Measurements from ENCODE around the gene GART. TPM values are rescaled to one million over a fixed set of nuclear protein-coding genes. Genes with fewer than 3 reads are reported as not detected.

GART gene
- total RNA-seq (10 to 100 TPM; 53.7 to 60.6 TPM), polyA plus RNA-seq (10 to 100 TPM; 13.6 to 28.8 TPM)
- long read RNA-seq, donor 1, transcript GART-203 (22 exons, 3,341 nt), result minor isoform, 21 of 135 reads
- long read RNA-seq, donor 1, transcript GART-201 (11 exons, 2,149 nt), result major isoform, 43 of 135 reads
- long read RNA-seq, donor 1, partial matches to known transcripts, result 50 of 135 reads
- long read RNA-seq, donor 1, other reads (novel, unspliced or antisense), result 21 of 135 reads
- long read RNA-seq, donor 2, transcript GART-203 (22 exons, 3,341 nt), result major isoform, 11 of 31 reads
- long read RNA-seq, donor 2, partial matches to known transcripts, result 13 of 31 reads
- long read RNA-seq, donor 2, other reads (novel, unspliced or antisense), result 4 of 31 reads

DNA sequence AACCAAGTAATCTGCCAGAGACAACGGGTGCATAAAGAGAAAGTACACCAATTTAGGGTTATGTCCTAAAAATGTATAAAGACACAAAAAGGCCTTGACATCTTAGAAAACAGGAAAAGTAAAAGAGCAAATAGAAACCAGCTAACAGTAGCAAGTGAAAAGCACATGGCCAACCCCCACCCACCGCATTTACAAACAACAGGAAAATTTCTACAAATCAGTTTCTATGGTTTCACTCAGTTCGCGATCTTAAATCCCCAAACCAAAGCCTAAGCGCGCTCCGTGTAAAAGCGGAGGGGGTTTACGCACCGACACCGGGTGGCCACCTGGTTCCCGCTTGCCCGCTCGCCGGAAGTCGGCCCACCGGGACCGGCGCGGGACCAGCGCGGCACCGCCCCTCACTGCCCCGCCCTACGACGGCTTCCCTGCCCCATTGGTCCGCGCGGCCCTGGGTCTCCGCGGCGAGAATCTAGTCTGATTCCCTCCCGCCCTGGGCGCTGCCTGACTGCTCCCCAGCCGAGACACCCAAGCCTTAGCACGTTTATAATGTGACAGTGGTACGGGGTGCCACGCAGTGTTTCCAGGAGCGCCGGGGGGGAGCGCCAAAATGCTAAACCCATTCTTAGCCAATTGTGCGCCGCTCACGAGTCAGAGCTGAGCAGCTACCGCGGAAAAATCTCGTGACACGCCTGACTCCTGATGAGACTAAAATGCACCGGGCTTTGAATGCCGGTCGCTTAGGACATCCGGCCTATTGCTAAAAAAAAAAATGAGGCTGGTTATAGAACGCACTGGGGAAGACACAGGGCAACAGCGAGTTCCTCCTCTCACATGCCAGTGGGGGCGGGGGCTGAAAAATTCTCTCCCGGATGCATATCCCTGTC, at the start of gene GART:
TSS of gene GART (minus strand) at position 362 of the 884 bp plus-strand sequence. CDS start 2,802 bp downstream, outside the sequence.
- Histone ChIP-seq H3K27me3 (ENCODE audit: control insufficient read depth in 1 of 2, insufficient read depth in 2 of 2, low read length in 1 of 2) (no peaks in the 10 kb centered on the region), H3K4me3 (ENCODE audit: low read length in 2 of 2) (peak within 1 kb of the TSS; percentile 97 to 100), H3K27ac (ENCODE audit: low read depth in 1 of 2, low read length in 2 of 2) (peak within 1 kb of the TSS; percentile 88 to 96), H3K4me1 (ENCODE audit: control insufficient read depth in 1 of 2, insufficient read depth in 2 of 2, low read length in 2 of 2) (no peaks in the 10 kb centered on the region), H3K9me3 (ENCODE audit: control insufficient read depth, low read length) (no peaks in the 10 kb centered on the region), H3K36me3 (ENCODE audit: control insufficient read depth in 1 of 2, insufficient read depth in 2 of 2, low read length in 1 of 2) (no peaks in the 10 kb centered on the region)
- DNase-seq (peak; percentile 89 to 94), ATAC-seq (ENCODE audit: low FRiP score) (peak; percentile 95)
- 0% methylated on average over 54 to 56 of the region's 56 CpGs for WGBS, 2 donors
- intact Hi-C loops (cut with DNase I), result loop anchor here in 1 of 2 donors (2.0 kb wide), 1 partner anchor 47 kb away; the partner anchor contains the start of gene DONSON

DNA sequence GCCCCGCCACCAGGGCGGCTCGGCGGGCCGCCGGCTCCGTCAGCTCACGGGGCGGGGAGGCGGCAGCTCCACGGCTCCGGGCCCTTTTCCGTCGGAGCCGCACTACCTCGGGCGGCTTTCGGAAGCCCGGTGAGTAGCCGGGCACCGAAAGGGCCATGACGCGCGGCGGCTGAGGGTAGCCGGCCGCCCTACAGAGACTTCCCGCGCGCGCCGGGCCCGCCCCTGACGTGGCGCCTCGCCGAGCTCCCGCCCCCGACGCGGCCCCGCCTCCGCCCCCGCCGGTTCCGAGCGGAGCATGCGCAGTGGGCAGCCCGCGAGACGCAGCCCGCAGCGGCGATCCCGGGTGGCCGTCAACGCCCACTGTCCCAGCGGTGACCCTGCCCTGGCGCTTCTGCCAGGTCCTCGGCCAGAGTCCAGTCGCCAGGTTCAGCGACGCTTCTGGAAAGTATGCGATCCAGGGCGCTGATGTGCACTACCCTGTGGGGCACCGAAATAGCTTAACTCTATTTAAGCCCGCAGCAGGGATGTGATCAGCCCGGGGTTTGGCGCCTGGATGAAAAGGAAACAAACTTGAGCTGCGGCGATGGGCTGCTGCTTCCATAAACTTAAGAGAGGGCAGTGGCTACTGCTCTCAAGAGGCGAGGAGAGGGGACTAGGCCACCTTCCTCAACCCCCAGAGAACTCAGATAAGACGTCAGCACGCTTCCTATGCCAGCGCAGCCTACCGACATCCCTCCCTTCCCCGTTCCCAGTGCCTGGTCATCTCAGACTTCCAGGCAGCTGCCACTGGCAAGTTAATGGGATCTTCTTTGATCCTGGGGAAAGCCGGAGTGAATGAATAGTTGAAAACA, 46.8 kb upstream of the GART start, which contains the start of gene DONSON:
TSS of gene DONSON (minus strand) at position 200 of the 851 bp plus-strand sequence. CDS start at position 157, 43 bp downstream.
- H3K27ac ChIP-seq (ENCODE audit: low read depth in 1 of 2, low read length in 2 of 2), result peak within 1 kb of the TSS; percentile 47 to 82
- H3K36me3 ChIP-seq (ENCODE audit: control insufficient read depth in 1 of 2, insufficient read depth in 2 of 2, low read length in 1 of 2), result no peaks in the 10 kb centered on the region
- DNase-seq, result peak; percentile 92 to 97
- peak within 1 kb of the TSS; percentile 89 for H3K4me3 ChIP-seq (ENCODE audit: low read length in 2 of 2)
- H3K4me1 ChIP-seq (ENCODE audit: control insufficient read depth in 1 of 2, insufficient read depth in 2 of 2, low read length in 2 of 2), result no peaks in the 10 kb centered on the region
- H3K9me3 ChIP-seq (ENCODE audit: control insufficient read depth, low read length), result no peaks in the 10 kb centered on the region
- WGBS, 2 donors, result 0% methylated on average over 57 to 78 of the region's 78 CpGs
- intact Hi-C loops (cut with DNase I), result loop anchor here in 1 of 2 donors (2.0 kb wide), 2 partner anchors 46 to 54 kb away; partner anchors contain the start of genes GART, ITSN1 and SON
- no peaks in the 10 kb centered on the region for H3K27me3 ChIP-seq (ENCODE audit: control insufficient read depth in 1 of 2, insufficient read depth in 2 of 2, low read length in 1 of 2)
- ATAC-seq (ENCODE audit: low FRiP score), result peak; percentile 96

DNA sequence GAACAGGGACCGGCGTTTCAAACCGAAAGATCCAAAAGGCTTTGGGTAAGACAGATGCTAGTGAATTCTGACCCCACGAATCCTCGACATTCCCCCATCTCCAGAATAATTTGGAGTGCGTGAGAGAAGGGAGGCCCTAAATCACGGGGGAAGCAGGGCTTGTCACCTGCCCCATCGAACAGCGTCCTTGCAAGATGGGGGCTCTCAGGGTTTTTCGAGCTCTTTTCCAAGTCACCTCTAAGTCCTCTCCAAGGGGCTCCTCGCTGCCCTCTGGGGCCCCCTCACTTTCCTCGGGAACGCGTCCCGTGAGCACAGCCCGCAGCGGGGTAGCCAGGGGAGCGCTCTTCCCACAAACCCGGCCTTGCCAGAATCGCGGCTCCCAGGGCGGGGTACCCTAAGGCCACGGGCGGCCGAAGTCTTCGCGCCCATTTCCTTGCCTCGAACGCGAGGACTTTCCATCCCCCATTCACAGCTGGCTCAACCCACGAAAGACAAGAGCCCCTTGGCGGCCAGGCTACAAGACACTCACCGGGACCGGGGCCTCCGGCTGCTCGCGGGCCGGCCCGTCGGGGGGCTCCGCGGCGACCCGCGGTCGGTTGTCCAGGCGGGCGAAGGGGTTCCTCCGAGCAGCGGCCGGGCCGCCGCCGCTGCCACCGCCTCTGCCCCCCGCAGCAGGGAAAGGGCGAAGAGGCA, 46.0 kb upstream of the GART start:
- DNase-seq, result peak; percentile 63 to 83
- Histone ChIP-seq H3K27ac (ENCODE audit: low read depth in 1 of 2, low read length in 2 of 2) (peak overlapping the region in 1 of 2 donors; percentile 82), H3K9me3 (ENCODE audit: control insufficient read depth, low read length) (no peaks in the 10 kb centered on the region), H3K36me3 (ENCODE audit: control insufficient read depth in 1 of 2, insufficient read depth in 2 of 2, low read length in 1 of 2) (no peaks in the 10 kb centered on the region), H3K4me1 (ENCODE audit: control insufficient read depth in 1 of 2, insufficient read depth in 2 of 2, low read length in 2 of 2) (no peaks in the 10 kb centered on the region), H3K27me3 (ENCODE audit: control insufficient read depth in 1 of 2, insufficient read depth in 2 of 2, low read length in 1 of 2) (no peaks in the 10 kb centered on the region), H3K4me3 (ENCODE audit: low read length in 2 of 2) (peak overlapping the region; percentile 76 to 89)
- 1% methylated on average over 54 to 57 of the region's 57 CpGs for WGBS, 2 donors
- intact Hi-C loops (cut with DNase I), result loop anchor here in 1 of 2 donors (2.0 kb wide), 2 partner anchors 45 to 55 kb away; partner anchors contain the start of genes GART, ITSN1 and SON
- ATAC-seq (ENCODE audit: low FRiP score), result peak; percentile 52

DNA sequence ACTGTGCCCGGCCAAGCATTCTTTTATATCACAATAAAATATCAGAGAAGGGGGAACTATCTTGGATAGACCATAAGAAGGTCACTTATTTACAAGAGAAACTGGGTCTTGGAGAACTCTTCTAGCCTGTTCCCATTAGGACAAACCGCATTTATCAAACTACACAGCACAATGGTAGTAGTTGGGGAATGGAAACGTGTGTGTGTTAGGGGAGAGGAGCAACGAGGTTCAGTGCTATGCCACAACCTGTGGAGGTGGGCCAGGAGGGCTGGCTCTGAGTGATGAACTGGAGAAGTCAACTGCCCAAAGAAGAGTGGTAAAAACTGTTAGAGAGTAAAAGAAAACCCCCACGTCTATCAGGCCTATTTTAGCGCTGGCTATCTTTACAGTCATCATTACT, 45.0 kb upstream of the GART start:
- Histone ChIP-seq H3K9me3 (ENCODE audit: control insufficient read depth, low read length) (no peaks in the 10 kb centered on the region), H3K27me3 (ENCODE audit: control insufficient read depth in 1 of 2, insufficient read depth in 2 of 2, low read length in 1 of 2) (no peaks in the 10 kb centered on the region), H3K36me3 (ENCODE audit: control insufficient read depth in 1 of 2, insufficient read depth in 2 of 2, low read length in 1 of 2) (peaks cover 0 to 2% of the 10 kb centered on the region in 2 donors), H3K27ac (ENCODE audit: low read depth in 1 of 2, low read length in 2 of 2) (no peak overlapping the region), H3K4me3 (ENCODE audit: low read length in 2 of 2) (no peak overlapping the region), H3K4me1 (ENCODE audit: control insufficient read depth in 1 of 2, insufficient read depth in 2 of 2, low read length in 2 of 2) (no peaks in the 10 kb centered on the region)
- 74 to 79% methylated on average over 6 of the region's 6 CpGs for WGBS, 2 donors
- intact Hi-C loops (cut with DNase I), result no loop called here
- DNase-seq, result no peak
- no peak for ATAC-seq (ENCODE audit: low FRiP score)

DNA sequence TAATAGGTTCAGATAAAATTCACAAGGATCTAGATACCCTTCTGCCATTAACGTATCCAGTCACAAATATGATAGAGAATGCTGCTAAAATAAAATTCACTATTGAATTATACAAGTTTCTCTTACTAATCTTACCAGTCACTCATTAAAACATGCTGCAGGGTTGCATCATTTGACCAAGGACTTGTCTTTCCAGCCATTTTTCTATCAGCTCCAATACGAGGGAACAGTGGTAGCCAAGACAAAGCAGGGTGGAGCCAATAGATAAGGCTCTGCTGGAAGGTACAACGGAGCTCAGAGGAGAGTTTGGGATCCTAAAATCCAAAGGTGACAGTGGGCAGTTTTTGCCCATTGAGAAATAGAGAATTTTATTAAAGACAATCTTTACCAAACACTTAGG, 42.5 kb upstream of the GART start:
- H3K4me1 ChIP-seq (ENCODE audit: control insufficient read depth in 1 of 2, insufficient read depth in 2 of 2, low read length in 2 of 2), result no peaks in the 10 kb centered on the region
- no peaks in the 10 kb centered on the region for H3K27me3 ChIP-seq (ENCODE audit: control insufficient read depth in 1 of 2, insufficient read depth in 2 of 2, low read length in 1 of 2)
- peaks cover 0 to 2% of the 10 kb centered on the region in 2 donors for H3K36me3 ChIP-seq (ENCODE audit: control insufficient read depth in 1 of 2, insufficient read depth in 2 of 2, low read length in 1 of 2)
- 65 to 66% methylated on average over 3 of the region's 3 CpGs for WGBS, 2 donors
- DNase-seq (no peak), ATAC-seq (ENCODE audit: low FRiP score) (no peak)
- no peaks in the 10 kb centered on the region for H3K9me3 ChIP-seq (ENCODE audit: control insufficient read depth, low read length)
- no peak overlapping the region for H3K4me3 ChIP-seq (ENCODE audit: low read length in 2 of 2)
- H3K27ac ChIP-seq (ENCODE audit: low read depth in 1 of 2, low read length in 2 of 2), result no peak overlapping the region
- intact Hi-C loops (cut with DNase I), result no loop called here

DNA sequence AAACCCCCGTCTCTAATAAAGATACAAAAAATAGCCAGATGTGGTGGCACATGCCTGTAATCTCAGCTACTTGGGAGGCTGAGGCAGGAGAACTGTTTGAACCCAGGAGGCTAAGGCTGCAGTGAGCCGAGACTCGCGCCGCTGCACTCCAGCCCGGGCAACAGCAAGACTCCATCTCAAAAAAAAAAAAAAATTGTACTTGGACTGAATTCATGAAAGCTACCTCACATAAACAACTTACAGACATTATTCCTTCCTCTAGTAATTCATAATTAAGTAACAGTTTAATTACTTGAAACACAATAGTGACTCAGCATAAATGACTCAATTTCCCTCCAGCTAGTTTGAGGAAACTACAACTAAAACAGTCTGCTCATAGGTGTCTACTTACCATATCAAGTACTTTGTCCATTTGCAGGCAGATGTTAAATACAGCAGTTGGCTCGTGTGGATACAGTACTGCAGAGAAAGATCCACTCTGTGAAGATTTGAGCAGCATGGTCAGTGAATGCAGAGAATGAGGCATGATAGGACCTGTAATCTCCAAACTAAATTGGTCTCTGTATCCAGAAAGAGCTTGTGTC, 37.1 kb upstream of the GART start:
- no peaks in the 10 kb centered on the region for H3K9me3 ChIP-seq (ENCODE audit: control insufficient read depth, low read length)
- no peak overlapping the region for H3K27ac ChIP-seq (ENCODE audit: low read depth in 1 of 2, low read length in 2 of 2)
- no peak overlapping the region for H3K4me3 ChIP-seq (ENCODE audit: low read length in 2 of 2)
- no peaks in the 10 kb centered on the region for H3K4me1 ChIP-seq (ENCODE audit: control insufficient read depth in 1 of 2, insufficient read depth in 2 of 2, low read length in 2 of 2)
- DNase-seq (no peak), ATAC-seq (ENCODE audit: low FRiP score) (no peak)
- no peaks in the 10 kb centered on the region for H3K27me3 ChIP-seq (ENCODE audit: control insufficient read depth in 1 of 2, insufficient read depth in 2 of 2, low read length in 1 of 2)
- 80 to 84% methylated on average over 7 of the region's 7 CpGs for WGBS, 2 donors
- H3K36me3 ChIP-seq (ENCODE audit: control insufficient read depth in 1 of 2, insufficient read depth in 2 of 2, low read length in 1 of 2), result peaks cover 3 to 7% of the 10 kb centered on the region in 2 donors
- intact Hi-C loops (cut with DNase I), result no loop called here

DNA sequence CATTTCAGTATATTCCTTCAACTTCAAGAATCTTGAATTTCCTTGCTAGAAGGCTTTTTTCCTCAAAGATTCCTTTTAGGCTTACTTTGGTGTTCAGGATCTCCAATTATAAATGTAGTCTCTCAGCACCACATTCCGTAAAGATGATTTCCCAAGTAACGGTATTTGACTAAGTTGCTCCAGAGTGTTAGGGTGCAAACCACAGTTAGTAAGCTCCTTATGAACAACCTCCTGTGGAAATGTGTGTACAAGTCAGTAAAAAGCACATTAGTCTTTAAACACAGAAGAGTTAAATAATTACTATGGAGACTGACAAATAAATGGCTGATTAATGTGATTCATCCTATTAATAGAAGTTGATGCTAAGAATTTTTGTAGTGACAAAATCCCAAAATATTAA, 36.3 kb upstream of the GART start:
- Histone ChIP-seq H3K4me3 (ENCODE audit: low read length in 2 of 2) (no peak overlapping the region), H3K9me3 (ENCODE audit: control insufficient read depth, low read length) (no peaks in the 10 kb centered on the region), H3K27ac (ENCODE audit: low read depth in 1 of 2, low read length in 2 of 2) (no peak overlapping the region), H3K27me3 (ENCODE audit: control insufficient read depth in 1 of 2, insufficient read depth in 2 of 2, low read length in 1 of 2) (no peaks in the 10 kb centered on the region), H3K4me1 (ENCODE audit: control insufficient read depth in 1 of 2, insufficient read depth in 2 of 2, low read length in 2 of 2) (no peaks in the 10 kb centered on the region), H3K36me3 (ENCODE audit: control insufficient read depth in 1 of 2, insufficient read depth in 2 of 2, low read length in 1 of 2) (peaks cover 3 to 7% of the 10 kb centered on the region in 2 donors)
- WGBS, 2 donors, result 44 to 53% methylated on average over 2 of the region's 2 CpGs
- intact Hi-C loops (cut with DNase I), result no loop called here
- ATAC-seq (ENCODE audit: low FRiP score), result no peak
- DNase-seq, result no peak

Data from aorta (tissue), 5 donors.